ENCODE results near the gene KLHL22.
A peak's percentile ranks its signal among the peaks of the same experiment; 100 is the strongest.

Gene KLHL22

DNA sequence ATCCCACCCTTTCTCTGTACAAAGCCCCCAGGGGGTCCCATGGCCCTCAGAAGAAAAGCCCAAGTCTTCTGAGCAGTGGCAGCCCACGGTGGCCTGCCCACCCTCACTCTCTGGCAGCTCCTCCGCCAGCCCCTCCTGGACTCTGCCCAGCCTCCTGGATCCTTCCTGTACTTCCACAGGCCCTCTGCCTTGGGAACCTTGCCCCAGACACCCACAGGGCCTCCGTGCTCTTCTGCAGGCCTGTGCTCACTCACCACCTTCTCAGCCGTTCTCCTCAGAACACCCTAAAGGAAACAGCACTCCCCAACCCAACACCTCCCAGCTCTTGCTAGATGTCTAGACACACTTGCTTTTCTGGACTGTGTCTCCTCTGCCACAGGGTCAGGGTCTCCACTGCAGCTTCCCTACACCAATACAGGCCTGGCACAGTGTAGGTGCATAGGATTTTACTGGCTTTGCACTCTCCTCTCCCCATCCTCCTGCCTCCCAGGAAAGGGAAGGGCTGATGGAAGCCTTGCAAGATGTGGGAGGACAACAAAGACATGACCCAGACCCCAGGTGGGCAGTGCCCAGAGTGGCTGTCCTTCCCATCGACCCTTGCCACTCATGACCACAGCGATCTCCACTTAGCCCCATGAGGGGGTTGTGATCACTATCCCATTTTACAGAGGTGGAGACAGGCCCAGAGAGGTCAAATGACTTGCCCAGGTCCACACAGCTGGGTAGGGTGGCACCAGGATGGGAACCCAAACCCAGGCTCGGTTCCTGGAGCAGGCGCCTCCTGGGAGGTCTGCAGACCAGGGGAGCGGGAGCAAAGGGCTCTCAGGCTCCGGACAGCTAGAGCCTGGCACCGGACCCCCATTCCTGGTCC lies 59.9 kb downstream of the KLHL22 start:
- TF ChIP-seq, protein P1, sequence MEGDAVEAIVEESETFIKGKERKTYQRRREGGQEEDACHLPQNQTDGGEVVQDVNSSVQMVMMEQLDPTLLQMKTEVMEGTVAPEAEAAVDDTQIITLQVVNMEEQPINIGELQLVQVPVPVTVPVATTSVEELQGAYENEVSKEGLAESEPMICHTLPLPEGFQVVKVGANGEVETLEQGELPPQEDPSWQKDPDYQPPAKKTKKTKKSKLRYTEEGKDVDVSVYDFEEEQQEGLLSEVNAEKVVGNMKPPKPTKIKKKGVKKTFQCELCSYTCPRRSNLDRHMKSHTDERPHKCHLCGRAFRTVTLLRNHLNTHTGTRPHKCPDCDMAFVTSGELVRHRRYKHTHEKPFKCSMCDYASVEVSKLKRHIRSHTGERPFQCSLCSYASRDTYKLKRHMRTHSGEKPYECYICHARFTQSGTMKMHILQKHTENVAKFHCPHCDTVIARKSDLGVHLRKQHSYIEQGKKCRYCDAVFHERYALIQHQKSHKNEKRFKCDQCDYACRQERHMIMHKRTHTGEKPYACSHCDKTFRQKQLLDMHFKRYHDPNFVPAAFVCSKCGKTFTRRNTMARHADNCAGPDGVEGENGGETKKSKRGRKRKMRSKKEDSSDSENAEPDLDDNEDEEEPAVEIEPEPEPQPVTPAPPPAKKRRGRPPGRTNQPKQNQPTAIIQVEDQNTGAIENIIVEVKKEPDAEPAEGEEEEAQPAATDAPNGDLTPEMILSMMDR (IDR thresholded peaks at IDR 0.05; ENCODE audit: extremely low read depth, insufficient read depth, missing control alignments): no peak
- in situ Hi-C loops (cut with MboI; ENCODE audit: low pct_unique_long_range_greater_than_20kb, low sequenced_read_pairs, unreplicated experiment): no loop called here
- peak; percentile 32 for DNase-seq (ENCODE audit: low spot score)

DNA sequence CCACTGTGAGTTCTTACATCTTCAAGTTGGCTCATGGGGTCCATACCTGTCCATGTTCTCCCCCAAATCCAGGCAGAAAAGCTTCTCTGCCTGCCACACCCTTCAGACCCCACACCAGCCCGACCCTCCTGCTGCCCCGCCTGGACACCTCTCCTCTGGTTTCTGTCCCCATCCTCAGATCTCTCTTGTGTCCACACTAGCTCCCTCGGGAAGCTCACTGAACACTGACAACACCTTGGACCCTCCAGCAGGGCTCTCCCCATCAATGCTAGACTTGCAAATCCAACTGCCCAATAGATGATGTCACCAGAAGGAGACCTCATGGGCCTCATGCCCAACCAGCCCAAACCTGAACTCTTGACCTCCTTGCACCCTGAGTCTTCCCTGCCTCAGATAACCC lies 60.8 kb downstream of the KLHL22 start:
- DNase-seq (ENCODE audit: low spot score): no peak
- TF ChIP-seq, protein P1 (IDR thresholded peaks at IDR 0.05; ENCODE audit: extremely low read depth, insufficient read depth, missing control alignments): no peak
- in situ Hi-C loops (cut with MboI; ENCODE audit: low pct_unique_long_range_greater_than_20kb, low sequenced_read_pairs, unreplicated experiment): no loop called here

DNA sequence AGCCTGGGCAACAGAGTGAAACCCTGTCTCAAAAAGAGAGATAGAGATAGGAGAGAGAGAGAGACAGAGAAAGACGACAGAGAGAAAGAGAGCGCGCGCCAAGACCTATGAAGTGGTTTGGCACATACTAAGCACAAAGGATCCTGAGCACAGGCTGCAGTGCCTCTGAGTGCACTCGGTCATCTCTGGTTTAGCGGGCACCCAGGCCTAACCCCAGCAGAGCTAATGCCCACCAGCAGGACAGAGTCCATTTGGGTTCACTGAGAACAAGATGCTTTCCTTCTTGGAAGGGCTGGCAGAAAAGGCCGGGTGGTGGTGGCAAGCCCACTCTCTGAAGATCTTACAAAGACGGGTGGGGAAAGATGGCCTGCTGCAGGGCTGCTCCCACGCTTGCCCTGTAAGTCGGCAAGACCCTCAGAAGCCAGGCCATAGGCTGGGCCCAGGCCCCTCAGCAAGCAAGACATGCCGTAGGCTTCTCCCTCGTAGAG lies 61.3 kb downstream of the KLHL22 start:
- TF ChIP-seq, protein P1 (IDR thresholded peaks at IDR 0.05; ENCODE audit: extremely low read depth, insufficient read depth, missing control alignments): no peak
- in situ Hi-C loops (cut with MboI; ENCODE audit: low pct_unique_long_range_greater_than_20kb, low sequenced_read_pairs, unreplicated experiment): no loop called here
- peak; percentile 31 for DNase-seq (ENCODE audit: low spot score)

DNA sequence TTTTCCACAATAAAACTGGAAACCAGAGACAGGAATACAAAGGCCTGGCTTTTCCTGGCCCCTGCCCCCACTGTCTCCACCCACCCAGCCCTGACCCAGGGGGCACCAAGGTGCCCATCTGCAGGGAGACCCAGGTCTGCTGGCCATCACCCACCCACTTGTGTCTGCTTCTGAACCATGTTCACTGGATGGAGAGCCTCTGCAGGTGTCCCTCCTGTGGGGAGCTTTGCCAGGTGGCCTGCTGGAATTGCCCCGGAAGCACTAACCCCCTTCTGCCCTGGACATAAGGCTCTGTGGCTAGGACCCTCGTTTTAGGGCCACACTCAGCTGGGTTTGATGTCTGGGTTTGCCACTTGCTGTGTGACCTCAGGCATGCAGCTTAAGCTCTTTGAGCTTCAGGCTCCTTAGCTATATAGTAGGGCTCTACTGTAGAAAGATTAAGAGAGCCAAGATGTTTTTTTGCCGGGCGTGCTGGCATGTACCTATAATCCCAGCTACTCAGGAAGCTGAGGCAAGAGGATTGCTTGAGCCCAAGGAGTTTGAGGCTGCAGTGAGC lies 61.8 kb downstream of the KLHL22 start:
- in situ Hi-C loops (cut with MboI; ENCODE audit: low pct_unique_long_range_greater_than_20kb, low sequenced_read_pairs, unreplicated experiment): no loop called here
- TF ChIP-seq, protein P1 (IDR thresholded peaks at IDR 0.05; ENCODE audit: extremely low read depth, insufficient read depth, missing control alignments): no peak
- DNase-seq (ENCODE audit: low spot score): no peak

DNA sequence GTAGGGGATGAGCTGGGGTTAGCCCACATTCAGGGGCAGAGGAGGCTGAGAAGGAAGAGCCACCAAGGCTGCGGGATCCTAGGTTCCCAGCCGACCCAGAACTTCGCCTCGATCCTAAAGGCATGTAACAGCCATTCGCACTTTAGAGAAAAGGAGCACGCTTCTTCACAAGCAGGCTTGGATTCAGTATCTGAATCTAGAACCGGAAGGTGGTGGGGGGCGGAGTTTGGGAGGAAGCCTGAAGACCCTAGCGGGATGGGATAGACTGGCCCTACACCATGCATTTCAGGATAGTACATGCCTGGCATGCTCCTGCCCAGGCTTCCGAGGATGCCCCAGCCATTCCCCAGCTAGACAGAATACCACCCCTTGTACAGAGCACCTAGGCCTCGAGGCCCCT lies 62.4 kb downstream of the KLHL22 start:
- in situ Hi-C loops (cut with MboI; ENCODE audit: low pct_unique_long_range_greater_than_20kb, low sequenced_read_pairs, unreplicated experiment): no loop called here
- TF ChIP-seq, protein P1 (IDR thresholded peaks at IDR 0.05; ENCODE audit: extremely low read depth, insufficient read depth, missing control alignments): no peak

DNA sequence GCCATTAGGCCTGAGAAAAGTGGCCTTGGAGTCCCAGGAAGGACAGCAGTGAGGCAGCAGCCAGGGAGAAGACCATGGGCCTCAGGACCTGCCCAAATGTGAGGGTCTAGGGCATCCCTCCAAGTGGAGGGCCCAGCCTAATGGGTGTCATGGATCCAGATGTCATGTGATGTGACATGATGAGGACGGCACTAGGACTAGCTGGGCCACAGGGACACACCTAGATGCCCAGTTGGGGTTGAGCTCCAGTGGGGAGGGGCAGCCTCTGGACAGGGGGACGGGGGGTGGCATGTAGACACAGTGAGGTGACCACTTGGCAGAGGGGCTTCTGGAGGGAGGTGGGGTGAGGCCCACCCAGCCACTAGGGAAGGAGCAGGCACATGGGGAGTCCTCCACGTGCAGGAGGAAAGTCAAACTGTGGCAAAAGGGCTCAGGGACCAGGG lies 63.3 kb downstream of the KLHL22 start:
- TF ChIP-seq, protein P1 (IDR thresholded peaks at IDR 0.05; ENCODE audit: extremely low read depth, insufficient read depth, missing control alignments): no peak
- in situ Hi-C loops (cut with MboI; ENCODE audit: low pct_unique_long_range_greater_than_20kb, low sequenced_read_pairs, unreplicated experiment): no loop called here
- no peak for DNase-seq (ENCODE audit: low spot score)

More for the DNA sequence above, 62.4 kb downstream of the KLHL22 start:
- DNase-seq (ENCODE audit: low spot score): peak; percentile 27

Measured in GM13977 (cell line).